Ramos (cell line): Measurements from ENCODE around the gene DDX51.
"Not testable (repeated sequence)": the region's sequence is repeated elsewhere in the genome, so short reads cannot be mapped to it uniquely, and the experiment has no call there.

Experiments used
- in situ Hi-C: fragments of 300-500 bp; cut with MboI; formaldehyde crosslinking; loops from one replicate; pipeline ENCODE4 v1.14.3; 2022; ENCODE audit warnings: low sequenced_read_pairs; ENCODE audit not compliant: unreplicated experiment

The DDX51 gene

DNA sequence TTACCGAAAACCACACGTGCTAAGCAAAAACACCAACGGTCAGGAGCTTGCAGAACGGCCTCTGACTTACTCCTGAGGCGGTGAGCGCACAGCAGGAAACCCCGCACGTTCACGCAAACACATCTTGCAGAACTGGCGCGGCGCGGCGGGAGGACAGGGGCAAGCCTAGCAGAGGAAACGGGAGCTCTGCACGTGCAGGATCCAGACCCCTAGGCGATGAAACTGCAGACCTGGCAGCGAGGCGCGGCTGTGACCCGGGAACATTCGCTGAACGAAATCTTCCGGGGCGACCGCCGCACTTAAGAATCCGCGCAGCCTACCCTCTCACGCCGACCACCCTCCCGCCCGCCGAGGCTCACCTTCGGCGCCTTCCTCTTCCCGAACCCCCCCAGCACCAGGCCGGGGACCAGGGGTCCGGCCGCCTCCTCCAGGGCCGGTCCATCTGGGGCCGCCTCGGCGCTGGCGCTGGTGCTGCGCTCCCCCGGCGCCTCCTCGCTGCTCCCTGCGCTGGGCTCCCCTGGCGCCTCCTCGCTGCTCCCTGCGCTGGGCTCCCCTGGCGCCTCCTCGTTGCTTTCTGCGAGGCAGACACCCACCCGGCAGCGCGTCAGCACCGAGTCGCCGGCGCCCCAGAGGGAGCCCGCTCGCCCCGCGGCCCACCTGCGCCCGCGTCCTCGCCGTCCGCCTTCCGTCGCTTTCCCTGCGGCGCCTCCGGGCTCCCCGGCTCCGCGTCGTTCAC lies 615 bp downstream of the DDX51 start:
- in situ Hi-C loops, result no loop called here

DNA sequence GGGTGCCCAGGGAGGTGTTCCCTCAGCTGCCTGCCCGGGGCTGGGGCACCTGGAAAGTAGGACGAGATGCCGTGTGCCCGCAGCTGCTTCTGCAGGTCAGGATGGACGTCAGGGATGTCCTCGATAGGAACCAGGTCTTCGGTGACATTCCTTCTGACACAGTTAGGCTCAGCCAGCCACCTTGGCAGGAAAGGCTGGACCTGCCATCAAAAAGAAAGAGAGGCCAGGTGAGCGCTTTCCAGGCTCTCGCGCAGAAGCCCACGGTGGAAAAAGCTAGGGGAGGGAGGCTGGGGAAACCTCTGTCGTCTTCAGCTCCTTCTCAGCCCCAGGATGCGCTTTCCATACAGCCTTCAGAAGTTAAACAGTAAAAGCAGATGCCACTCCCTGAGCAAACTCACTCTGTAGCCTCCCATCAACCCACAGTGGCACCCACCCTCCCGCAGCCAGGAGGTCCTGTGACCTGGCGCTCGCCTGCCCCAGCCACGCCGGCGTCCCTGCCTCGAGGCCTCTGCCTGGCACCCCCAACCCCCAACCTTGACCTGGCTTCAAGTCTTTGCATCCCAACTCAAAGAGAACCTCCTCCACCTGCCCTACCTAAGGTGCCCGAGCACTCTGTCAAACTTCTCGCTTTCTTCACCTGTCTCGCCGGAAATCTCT lies 1.3 kb downstream of the DDX51 start:
- in situ Hi-C loops, result no loop called here

GRCh38 chr12:132141976-132142678 lies 2.0 kb downstream of the DDX51 start:
- in situ Hi-C loops, result no loop called here

DNA sequence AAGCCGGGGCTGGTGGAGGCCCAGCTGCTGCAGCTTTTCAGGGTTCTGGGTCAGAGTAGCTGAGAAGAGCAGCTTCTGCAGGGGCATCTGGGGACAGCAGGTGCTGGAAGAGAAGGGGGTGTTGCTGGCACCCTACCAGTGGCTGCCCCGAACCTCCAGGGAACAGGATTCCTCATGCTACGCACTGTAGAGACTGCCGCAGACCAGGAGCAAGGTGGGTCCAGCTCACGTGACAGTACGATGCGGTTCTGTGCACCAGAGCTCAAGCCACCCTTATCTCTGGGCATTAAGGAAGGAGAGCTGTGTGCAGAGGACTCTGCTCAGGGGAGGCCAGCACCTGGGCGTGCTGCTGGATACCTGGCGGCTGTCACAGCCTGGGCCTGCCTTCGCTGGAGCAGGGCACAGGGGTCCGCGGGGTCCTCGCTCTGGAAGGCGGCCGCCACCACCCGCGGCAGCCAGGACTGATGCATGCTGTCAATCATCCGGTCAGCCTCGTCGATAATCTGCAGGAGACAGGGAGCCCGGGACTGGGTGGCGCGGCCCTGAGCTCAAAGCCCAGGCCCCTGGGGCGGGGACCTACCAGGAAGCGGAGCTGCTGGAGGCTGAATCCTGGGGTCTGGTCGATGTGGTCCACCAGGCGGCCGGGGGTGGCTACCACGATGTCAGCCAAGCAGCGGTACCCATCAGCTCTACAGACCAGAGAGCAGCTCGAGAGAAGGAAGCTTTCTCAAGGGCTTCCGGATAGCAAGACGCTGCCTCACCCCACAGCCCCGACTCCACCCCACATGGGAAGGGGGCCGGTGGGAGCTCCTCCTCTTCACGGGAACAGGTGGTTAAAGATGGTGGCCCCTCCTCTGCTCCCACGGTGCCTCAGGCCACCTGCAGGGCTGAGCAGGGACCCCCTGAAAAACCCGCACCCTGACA lies 2.9 kb downstream of the DDX51 start:
- in situ Hi-C loops, result no loop called here

DNA sequence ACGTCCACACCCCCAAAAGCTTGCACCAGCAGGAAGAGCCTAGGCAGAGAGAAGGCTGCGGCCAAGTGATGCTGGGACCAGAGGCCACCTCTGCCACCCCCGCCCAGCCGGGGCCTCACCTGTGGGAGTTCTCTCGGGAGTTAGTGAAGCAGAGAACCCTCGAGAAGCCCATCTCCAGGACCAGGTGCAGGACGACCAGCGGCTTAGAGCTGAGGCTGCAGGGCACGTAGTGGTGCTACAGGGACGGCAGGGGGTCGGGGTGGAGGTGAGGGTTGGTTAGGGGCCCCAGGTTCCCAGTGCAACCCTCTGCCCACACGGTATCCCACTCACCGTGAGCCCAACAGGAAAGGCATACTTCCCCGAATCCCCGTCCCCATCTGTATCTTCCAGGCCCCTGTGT lies 3.6 kb downstream of the DDX51 start:
- in situ Hi-C loops, result no loop called here

- in situ Hi-C loops, result no loop called here
Observed at GRCh38 chr12:132139912-132140311, 4.2 kb downstream of the DDX51 start.

- in situ Hi-C loops, result no loop called here
Observed at GRCh38 chr12:132138941-132139871, 4.9 kb downstream of the DDX51 start.

DNA sequence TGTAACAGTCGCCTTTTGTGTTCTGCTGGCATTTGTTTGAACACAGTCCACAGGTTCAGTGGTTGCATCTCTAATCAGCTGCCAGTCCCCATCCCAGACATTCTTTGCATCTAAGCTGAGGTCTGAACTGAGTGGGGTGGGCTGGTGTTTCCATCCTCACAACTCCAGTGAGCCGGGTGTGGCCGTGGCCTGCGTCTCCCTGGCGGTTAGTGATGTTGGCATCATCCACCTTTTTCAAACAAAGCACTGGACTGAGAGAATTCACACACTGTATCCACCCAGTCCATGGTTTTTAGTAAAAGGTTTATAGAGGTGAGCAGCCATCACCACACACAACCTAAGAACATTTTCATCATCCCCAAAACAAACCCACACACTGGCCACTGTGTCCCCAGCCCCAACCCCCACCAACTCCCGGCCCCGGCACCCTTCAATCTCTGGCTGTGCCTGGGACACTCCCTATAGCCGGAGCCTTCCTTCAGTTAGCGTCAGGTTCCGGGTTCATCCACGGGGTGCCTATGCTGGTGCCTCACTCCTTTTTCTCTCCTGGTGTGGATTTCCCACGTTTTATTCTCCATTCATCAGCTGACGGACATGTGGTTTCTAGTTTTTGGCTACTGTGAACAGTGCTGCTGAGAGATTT lies 6.5 kb downstream of the DDX51 start:
- in situ Hi-C loops, result no loop called here

- in situ Hi-C loops, result not testable (repeated sequence)
Observed at GRCh38 chr12:132136226-132136625, 7.9 kb downstream of the DDX51 start.

DNA sequence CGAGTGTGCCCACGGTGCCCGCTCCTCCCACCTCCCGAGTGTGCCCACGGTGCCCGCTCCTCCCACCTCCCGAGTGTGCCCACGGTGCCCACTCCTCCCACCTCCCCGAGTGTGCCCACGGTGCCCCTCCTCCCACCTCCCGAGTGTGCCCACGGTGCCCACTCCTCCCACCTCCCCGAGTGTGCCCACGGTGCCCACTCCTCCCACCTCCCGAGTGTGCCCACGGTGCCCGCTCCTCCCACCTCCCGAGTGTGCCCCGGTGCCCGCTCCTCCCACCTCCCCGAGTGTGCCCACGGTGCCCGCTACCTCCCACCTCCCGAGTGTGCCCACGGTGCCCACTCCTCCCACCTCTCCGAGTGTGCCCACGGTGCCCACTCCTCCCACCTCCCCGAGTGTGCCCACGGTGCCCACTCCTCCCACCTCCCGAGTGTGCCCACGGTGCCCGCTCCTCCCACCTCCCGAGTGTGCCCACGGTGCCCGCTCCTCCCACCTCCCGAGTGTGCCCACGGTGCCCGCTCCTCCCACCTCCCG lies 9.4 kb downstream of the DDX51 start:
- in situ Hi-C loops, result not testable (repeated sequence)

DNA sequence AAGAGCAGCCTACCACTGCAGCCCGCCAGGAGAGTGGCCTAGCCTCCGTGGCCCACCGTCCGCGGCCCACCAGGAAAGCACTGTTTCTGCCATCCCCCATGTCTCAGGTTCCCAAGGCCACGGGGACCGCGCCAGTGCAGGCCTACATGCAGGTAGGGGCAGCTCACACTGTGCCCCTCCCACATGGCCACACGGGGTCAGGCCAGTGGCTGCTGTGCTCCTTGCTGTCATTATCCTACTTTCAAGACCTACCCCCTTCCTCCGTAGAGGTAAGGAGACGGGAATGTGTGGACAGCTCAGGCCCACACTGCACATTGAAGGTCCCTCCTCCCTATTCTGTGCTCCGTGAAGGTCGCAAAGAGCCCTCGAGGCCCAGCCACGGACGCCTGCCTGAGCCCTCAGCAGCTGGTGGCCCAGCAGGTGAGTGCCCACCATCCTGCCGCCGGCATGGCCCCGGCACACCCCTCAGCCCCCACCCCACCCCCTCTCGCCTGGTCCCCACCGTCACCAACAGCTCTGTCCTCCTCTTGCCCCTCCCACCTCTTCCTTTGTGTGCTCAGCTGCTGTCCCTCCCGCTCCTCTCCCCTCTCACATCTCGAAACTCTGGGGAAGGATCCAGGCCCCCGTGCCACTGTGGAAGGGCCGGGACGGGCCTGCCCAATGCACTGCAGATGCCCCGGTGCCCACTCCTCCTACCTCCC lies 10.0 kb downstream of the DDX51 start:
- in situ Hi-C loops, result no loop called here

GRCh38 chr12:132132609-132133430 lies 11.3 kb downstream of the DDX51 start:
- in situ Hi-C loops, result no loop called here

GRCh38 chr12:132131952-132132351 lies 12.2 kb downstream of the DDX51 start:
- in situ Hi-C loops, result no loop called here

- in situ Hi-C loops, result no loop called here
Observed at GRCh38 chr12:132131229-132131628, 12.9 kb downstream of the DDX51 start.

DNA sequence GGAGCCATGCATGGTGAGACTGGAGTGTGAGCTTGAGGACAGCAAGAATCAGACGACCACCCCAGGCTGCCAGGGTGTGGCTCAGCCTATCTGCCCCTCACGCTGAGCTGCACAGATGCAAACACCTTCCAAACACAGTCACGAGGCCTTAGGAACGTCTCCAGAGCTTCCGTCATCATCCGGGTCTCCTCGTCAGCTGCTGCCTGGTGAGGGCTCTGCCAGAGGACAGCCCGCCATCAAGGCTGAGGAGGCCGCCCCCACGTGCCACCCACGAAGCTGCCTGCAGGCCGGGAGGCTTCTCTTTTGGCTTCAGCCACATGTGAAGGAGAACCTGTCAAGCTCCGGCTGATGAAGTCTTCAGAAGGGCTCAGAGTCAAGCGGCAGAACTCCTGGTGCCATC lies 13.4 kb downstream of the DDX51 start:
- in situ Hi-C loops, result no loop called here

GRCh38 chr12:132129007-132129406 lies 15.1 kb downstream of the DDX51 start:
- in situ Hi-C loops, result no loop called here

GRCh38 chr12:132127041-132127440 lies 17.1 kb downstream of the DDX51 start:
- in situ Hi-C loops, result no loop called here
